ENCODE data around the gene STRN.
"Not testable (repeated sequence)": the region's sequence is repeated elsewhere in the genome, so short reads cannot be mapped to it uniquely, and the experiment has no call there.

STRN gene

GRCh38 chr2:36843838-36844237 is 122.5 kb downstream of the STRN start:
- H3K36me3 ChIP-seq (ENCODE audit: control insufficient read depth, insufficient read depth, low read length) = no peaks in the 10 kb centered on the region
- H3K4me3 ChIP-seq (ENCODE audit: low read length) = no peak overlapping the region
- no peak overlapping the region for H3K27ac ChIP-seq (ENCODE audit: low read depth, low read length)
- no peaks in the 10 kb centered on the region for H3K27me3 ChIP-seq (ENCODE audit: control insufficient read depth, insufficient read depth, low read length)
- H3K9ac ChIP-seq (ENCODE audit: low read length) = no peak overlapping the region
- H3K4me1 ChIP-seq (ENCODE audit: control insufficient read depth, insufficient read depth, low read length) = no peaks in the 10 kb centered on the region

GRCh38 chr2:36839976-36840617 is 126.2 kb downstream of the STRN start:
- Histone ChIP-seq H3K27me3 (ENCODE audit: control insufficient read depth, insufficient read depth, low read length) (no peaks in the 10 kb centered on the region), H3K9ac (ENCODE audit: low read length) (no peak overlapping the region), H3K27ac (ENCODE audit: low read depth, low read length) (no peak overlapping the region), H3K4me3 (ENCODE audit: low read length) (no peak overlapping the region), H3K36me3 (ENCODE audit: control insufficient read depth, insufficient read depth, low read length) (no peaks in the 10 kb centered on the region), H3K4me1 (ENCODE audit: control insufficient read depth, insufficient read depth, low read length) (no peaks in the 10 kb centered on the region)

- Histone ChIP-seq H3K27me3 (ENCODE audit: control insufficient read depth, insufficient read depth, low read length) (no peaks in the 10 kb centered on the region), H3K27ac (ENCODE audit: low read depth, low read length) (no peak overlapping the region), H3K4me3 (ENCODE audit: low read length) (no peak overlapping the region), H3K36me3 (ENCODE audit: control insufficient read depth, insufficient read depth, low read length) (no peaks in the 10 kb centered on the region), H3K9ac (ENCODE audit: low read length) (no peak overlapping the region), H3K4me1 (ENCODE audit: control insufficient read depth, insufficient read depth, low read length) (no peaks in the 10 kb centered on the region)
Observed at GRCh38 chr2:36834731-36835524, 131.4 kb downstream of the STRN start.

- H3K4me1 ChIP-seq (ENCODE audit: control insufficient read depth, insufficient read depth, low read length) = no peaks in the 10 kb centered on the region
- no peak overlapping the region for H3K9ac ChIP-seq (ENCODE audit: low read length)
- H3K27ac ChIP-seq (ENCODE audit: low read depth, low read length) = no peak overlapping the region
- H3K36me3 ChIP-seq (ENCODE audit: control insufficient read depth, insufficient read depth, low read length) = no peaks in the 10 kb centered on the region
- no peak overlapping the region for H3K4me3 ChIP-seq (ENCODE audit: low read length)
- no peaks in the 10 kb centered on the region for H3K27me3 ChIP-seq (ENCODE audit: control insufficient read depth, insufficient read depth, low read length)
Observed at GRCh38 chr2:36834203-36834602, 132.1 kb downstream of the STRN start.

- H3K27ac ChIP-seq (ENCODE audit: low read depth, low read length) = no peak overlapping the region
- H3K4me3 ChIP-seq (ENCODE audit: low read length) = no peak overlapping the region
- H3K27me3 ChIP-seq (ENCODE audit: control insufficient read depth, insufficient read depth, low read length) = no peaks in the 10 kb centered on the region
- no peaks in the 10 kb centered on the region for H3K36me3 ChIP-seq (ENCODE audit: control insufficient read depth, insufficient read depth, low read length)
- no peak overlapping the region for H3K9ac ChIP-seq (ENCODE audit: low read length)
- no peaks in the 10 kb centered on the region for H3K4me1 ChIP-seq (ENCODE audit: control insufficient read depth, insufficient read depth, low read length)
Observed at GRCh38 chr2:36831185-36831584, 135.2 kb downstream of the STRN start.

GRCh38 chr2:36824683-36825082 is 141.7 kb downstream of the STRN start:
- not testable (repeated sequence) for H3K36me3 ChIP-seq (ENCODE audit: control insufficient read depth, insufficient read depth, low read length); H3K4me1 ChIP-seq (ENCODE audit: control insufficient read depth, insufficient read depth, low read length); H3K27ac ChIP-seq (ENCODE audit: low read depth, low read length); H3K4me3 ChIP-seq (ENCODE audit: low read length); H3K27me3 ChIP-seq (ENCODE audit: control insufficient read depth, insufficient read depth, low read length); H3K9ac ChIP-seq (ENCODE audit: low read length)

GRCh38 chr2:36824273-36824672 is 142.1 kb downstream of the STRN start:
- Histone ChIP-seq H3K27me3 (ENCODE audit: control insufficient read depth, insufficient read depth, low read length) (no peaks in the 10 kb centered on the region), H3K4me3 (ENCODE audit: low read length) (no peak overlapping the region), H3K36me3 (ENCODE audit: control insufficient read depth, insufficient read depth, low read length) (no peaks in the 10 kb centered on the region), H3K4me1 (ENCODE audit: control insufficient read depth, insufficient read depth, low read length) (no peaks in the 10 kb centered on the region), H3K27ac (ENCODE audit: low read depth, low read length) (no peak overlapping the region), H3K9ac (ENCODE audit: low read length) (no peak overlapping the region)

GRCh38 chr2:36823862-36824261 is 142.5 kb downstream of the STRN start:
- Histone ChIP-seq H3K9ac (ENCODE audit: low read length) (no peak overlapping the region), H3K36me3 (ENCODE audit: control insufficient read depth, insufficient read depth, low read length) (no peaks in the 10 kb centered on the region), H3K4me1 (ENCODE audit: control insufficient read depth, insufficient read depth, low read length) (no peaks in the 10 kb centered on the region), H3K4me3 (ENCODE audit: low read length) (no peak overlapping the region), H3K27ac (ENCODE audit: low read depth, low read length) (no peak overlapping the region), H3K27me3 (ENCODE audit: control insufficient read depth, insufficient read depth, low read length) (no peaks in the 10 kb centered on the region)

- Histone ChIP-seq H3K36me3 (ENCODE audit: control insufficient read depth, insufficient read depth, low read length) (no peaks in the 10 kb centered on the region), H3K4me1 (ENCODE audit: control insufficient read depth, insufficient read depth, low read length) (no peaks in the 10 kb centered on the region), H3K4me3 (ENCODE audit: low read length) (no peak overlapping the region), H3K9ac (ENCODE audit: low read length) (no peak overlapping the region), H3K27ac (ENCODE audit: low read depth, low read length) (no peak overlapping the region), H3K27me3 (ENCODE audit: control insufficient read depth, insufficient read depth, low read length) (no peaks in the 10 kb centered on the region)
Observed at GRCh38 chr2:36820942-36821605, 145.3 kb downstream of the STRN start.

- H3K27ac ChIP-seq (ENCODE audit: low read depth, low read length) = no peak overlapping the region
- H3K27me3 ChIP-seq (ENCODE audit: control insufficient read depth, insufficient read depth, low read length) = no peaks in the 10 kb centered on the region
- H3K36me3 ChIP-seq (ENCODE audit: control insufficient read depth, insufficient read depth, low read length) = no peaks in the 10 kb centered on the region
- no peak overlapping the region for H3K9ac ChIP-seq (ENCODE audit: low read length)
- no peaks in the 10 kb centered on the region for H3K4me1 ChIP-seq (ENCODE audit: control insufficient read depth, insufficient read depth, low read length)
- no peak overlapping the region for H3K4me3 ChIP-seq (ENCODE audit: low read length)
Observed at GRCh38 chr2:36819095-36819711, 147.1 kb downstream of the STRN start.

- no peaks in the 10 kb centered on the region for H3K27me3 ChIP-seq (ENCODE audit: control insufficient read depth, insufficient read depth, low read length)
Observed at GRCh38 chr2:36818542-36818941, 147.8 kb downstream of the STRN start.

GRCh38 chr2:36812196-36812595 is 154.1 kb downstream of the STRN start:
- Histone ChIP-seq H3K36me3 (ENCODE audit: control insufficient read depth, insufficient read depth, low read length) (no peaks in the 10 kb centered on the region), H3K4me3 (ENCODE audit: low read length) (no peak overlapping the region), H3K9ac (ENCODE audit: low read length) (no peak overlapping the region), H3K4me1 (ENCODE audit: control insufficient read depth, insufficient read depth, low read length) (no peaks in the 10 kb centered on the region), H3K27me3 (ENCODE audit: control insufficient read depth, insufficient read depth, low read length) (no peaks in the 10 kb centered on the region), H3K27ac (ENCODE audit: low read depth, low read length) (no peak overlapping the region)

More at GRCh38 chr2:36818542-36818941, 147.8 kb downstream of the STRN start:
- no peaks in the 10 kb centered on the region for H3K4me1 ChIP-seq (ENCODE audit: control insufficient read depth, insufficient read depth, low read length)
- no peak overlapping the region for H3K4me3 ChIP-seq (ENCODE audit: low read length)
- H3K9ac ChIP-seq (ENCODE audit: low read length) = no peak overlapping the region
- H3K36me3 ChIP-seq (ENCODE audit: control insufficient read depth, insufficient read depth, low read length) = no peaks in the 10 kb centered on the region
- H3K27ac ChIP-seq (ENCODE audit: low read depth, low read length) = no peak overlapping the region
